HT-29 (cell line): ENCODE results near the gene PLD3. TPM values are rescaled to one million over a fixed set of nuclear protein-coding genes. Genes with fewer than 3 reads are reported as not detected.
A peak's percentile ranks its signal among the peaks of the same experiment; 100 is the strongest.

Experiments used
- DNase-seq: peaks from one replicate; pipeline ENCODE4 v3.0.0-alpha.2; 2015; ENCODE audit warnings: low spot score
- total RNA-seq: library from RNA; depleted of rRNA; stranded (reverse); fragments of >200 nt; shearing (Covaris generic); gene quantifications from 2 replicates; pipeline ENCODE4 v1.2.3, GENCODE V29; 2014

PLD3 gene
- total RNA-seq, 1 experiment from 2014 or later = 178 TPM

- DNase-seq = no peak
These were observed 64.9 kb downstream of the PLD3 start, which contains the start of gene PRX for GRCh38 chr19:40413291-40413845. PRX (minus strand) TSS chr19:40413378; CDS start chr19:40407932, 5,446 bp downstream.

- DNase-seq = no peak
These were observed 66.3 kb downstream of the PLD3 start for GRCh38 chr19:40414542-40415535.

GRCh38 chr19:40415768-40416167 is 67.3 kb downstream of the PLD3 start:
- no peak for DNase-seq

- DNase-seq = peak; percentile 56
These were observed 68.6 kb downstream of the PLD3 start for GRCh38 chr19:40416918-40417642.

GRCh38 chr19:40417643-40417981 is 69.1 kb downstream of the PLD3 start:
- DNase-seq = no peak

- no peak for DNase-seq
These were observed 69.5 kb downstream of the PLD3 start for GRCh38 chr19:40418040-40418439.

- peak; percentile 36 for DNase-seq
These were observed 70.6 kb downstream of the PLD3 start for GRCh38 chr19:40419066-40419612.

- DNase-seq = no peak
These were observed 71.3 kb downstream of the PLD3 start for GRCh38 chr19:40419780-40420179.

- DNase-seq = no peak
These were observed 71.9 kb downstream of the PLD3 start for GRCh38 chr19:40420451-40420765.

GRCh38 chr19:40420766-40421765 is 72.6 kb downstream of the PLD3 start:
- DNase-seq = peak; percentile 98

- DNase-seq = no peak
These were observed 73.7 kb downstream of the PLD3 start for GRCh38 chr19:40421993-40422747.

- DNase-seq = no peak
These were observed 74.5 kb downstream of the PLD3 start for GRCh38 chr19:40422748-40423566.

- no peak for DNase-seq
These were observed 75.4 kb downstream of the PLD3 start for GRCh38 chr19:40423938-40424337.

GRCh38 chr19:40424637-40425449 is 76.3 kb downstream of the PLD3 start:
- peak; percentile 62 for DNase-seq

- DNase-seq = peak; percentile 100
These were observed 77.2 kb downstream of the PLD3 start, which contains the start of gene SERTAD1 for GRCh38 chr19:40425450-40426287. SERTAD1 (minus strand) TSS chr19:40425992; CDS start chr19:40423546, 2,446 bp downstream.
